HG02885 (cell line): ENCODE measurements around the gene AGBL4.

Source experiments
- ATAC-seq: cut with Tn5 transposase; IDR thresholded peaks from one replicate; pipeline ENCODE4 v1.9.1; 2021; ENCODE audit warnings: mild to moderate bottlenecking; ENCODE audit not compliant: unreplicated experiment, poor library complexity

Gene AGBL4

GRCh38 chr1:48750109-48750508 lies 1273.6 kb downstream of the AGBL4 start:
- peak; percentile 92 for ATAC-seq

DNA sequence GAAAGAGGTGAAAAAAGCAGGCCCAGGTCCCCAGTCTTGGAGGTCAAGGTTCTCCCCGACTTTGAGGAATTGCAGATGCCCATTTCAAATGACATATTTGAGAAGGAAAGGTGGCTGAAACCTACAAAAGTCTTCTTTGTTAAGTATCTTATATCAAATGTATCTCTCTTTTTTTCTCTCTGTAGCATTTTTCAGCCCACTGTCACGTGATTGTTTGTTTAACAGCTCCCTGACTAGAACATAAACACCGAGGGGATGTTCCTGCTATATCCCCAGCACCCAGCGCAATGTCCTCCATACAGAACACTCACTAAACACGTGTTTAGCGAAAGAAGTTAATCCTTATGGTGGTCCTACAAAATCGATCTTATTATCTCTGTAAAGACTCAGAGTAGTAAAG lies 1274.7 kb downstream of the AGBL4 start:
- no peak for ATAC-seq

DNA sequence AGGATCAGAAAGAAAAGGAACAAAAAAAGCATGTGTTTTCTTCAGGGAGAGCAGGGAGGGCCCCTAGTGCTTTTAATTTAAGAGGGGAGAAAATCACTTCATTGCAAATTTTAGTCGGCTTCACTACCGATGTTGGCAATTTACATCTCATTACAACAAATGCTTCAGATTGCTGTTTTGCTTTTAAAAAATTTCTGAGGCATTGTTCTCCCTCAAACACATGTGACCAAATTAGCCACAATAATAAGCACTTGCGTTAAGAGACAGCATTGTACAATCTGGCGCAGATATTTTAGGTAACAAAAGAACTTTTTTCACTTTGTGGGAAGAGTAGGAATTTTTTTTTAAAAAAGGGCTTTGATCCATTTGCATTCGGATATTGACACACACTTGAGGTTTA lies 1276.8 kb downstream of the AGBL4 start:
- ATAC-seq: no peak

DNA sequence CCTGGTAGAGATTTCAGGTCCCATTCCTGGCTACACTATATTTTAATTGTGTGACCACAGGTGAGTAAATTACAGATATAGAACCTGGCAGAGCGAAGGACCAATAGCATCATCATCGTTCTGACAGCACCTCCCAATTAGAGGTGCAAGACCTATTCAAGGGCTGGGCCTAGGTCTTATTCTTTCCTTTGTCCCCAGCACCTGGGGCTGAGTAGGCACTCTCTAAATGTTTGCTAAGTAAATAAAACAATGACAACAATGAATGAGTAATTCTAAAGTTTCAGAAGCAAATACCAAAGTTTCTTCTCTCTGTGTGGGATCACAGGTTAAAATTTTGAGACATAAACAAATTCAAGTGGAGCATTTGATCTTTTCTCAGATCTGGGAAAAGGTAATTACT lies 1279.7 kb downstream of the AGBL4 start:
- ATAC-seq: no peak

- no peak for ATAC-seq
Measured at GRCh38 chr1:48743480-48743879, 1280.3 kb downstream of the AGBL4 start.

DNA sequence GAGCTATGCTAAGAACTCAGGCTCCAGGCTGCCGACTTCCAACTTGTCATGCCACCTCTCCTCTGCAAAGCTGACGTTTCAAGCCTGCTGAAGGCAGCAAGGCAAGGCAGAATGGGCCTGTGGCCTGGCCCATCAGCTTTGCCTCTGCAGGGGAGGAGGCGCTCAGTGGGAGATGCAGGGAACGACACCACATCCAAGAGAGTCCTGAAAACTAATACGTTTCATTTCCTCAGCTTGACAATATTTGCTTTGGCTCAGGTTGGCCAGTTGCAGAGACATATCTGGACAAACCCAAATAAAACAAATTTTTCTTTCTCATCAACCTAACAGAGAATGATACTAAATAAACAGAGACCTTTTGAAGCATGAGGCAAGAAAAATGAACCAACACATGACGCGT lies 1282.4 kb downstream of the AGBL4 start:
- no peak for ATAC-seq

GRCh38 chr1:48740621-48741020 lies 1283.1 kb downstream of the AGBL4 start:
- no peak for ATAC-seq

- no peak for ATAC-seq
Measured at GRCh38 chr1:48739091-48739490, 1284.7 kb downstream of the AGBL4 start.

GRCh38 chr1:48738356-48738755 lies 1285.4 kb downstream of the AGBL4 start:
- no peak for ATAC-seq

GRCh38 chr1:48735796-48736195 lies 1288.0 kb downstream of the AGBL4 start:
- ATAC-seq: no peak

- peak; percentile 78 for ATAC-seq
Measured at GRCh38 chr1:48730164-48730910, 1293.4 kb downstream of the AGBL4 start.

- no peak for ATAC-seq
Measured at GRCh38 chr1:48728584-48728983, 1295.2 kb downstream of the AGBL4 start.

- no peak for ATAC-seq
Measured at GRCh38 chr1:48726557-48727215, 1297.1 kb downstream of the AGBL4 start.

- ATAC-seq: no peak
Measured at GRCh38 chr1:48726139-48726538, 1297.6 kb downstream of the AGBL4 start.

DNA sequence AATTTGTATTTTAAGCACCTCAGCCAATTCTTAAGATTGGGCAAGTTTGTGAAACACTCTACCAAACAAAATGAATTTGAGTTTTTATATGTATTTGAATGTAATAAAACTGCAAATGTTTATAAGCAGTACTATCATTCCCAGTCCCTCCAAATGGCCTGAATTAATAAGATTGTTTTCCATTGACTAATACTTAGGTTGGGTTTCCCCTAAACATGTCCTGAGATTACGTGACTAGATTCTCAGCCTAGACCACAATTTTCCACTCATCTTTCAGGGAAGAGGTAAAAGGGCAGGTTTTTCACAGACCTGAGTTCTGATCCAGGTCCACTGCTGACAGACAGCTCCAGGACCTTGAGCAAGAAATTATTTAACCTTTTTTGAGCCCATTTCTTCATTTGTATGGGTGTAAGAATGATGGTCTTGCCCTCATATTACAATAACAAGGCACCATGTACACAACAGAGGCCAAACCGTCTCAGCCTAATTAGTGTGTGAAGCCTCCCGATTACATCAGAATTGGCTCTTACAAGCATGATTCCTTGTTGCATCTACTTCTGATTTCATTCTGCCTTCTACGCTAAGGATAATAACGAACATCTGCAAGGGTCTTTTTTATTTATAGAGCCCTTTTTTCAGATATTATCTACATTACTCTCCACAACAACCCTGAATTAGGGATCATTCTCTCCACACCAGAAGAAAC lies 1298.3 kb downstream of the AGBL4 start:
- ATAC-seq: no peak

- no peak for ATAC-seq
Measured at GRCh38 chr1:48720929-48721328, 1302.8 kb downstream of the AGBL4 start.

DNA sequence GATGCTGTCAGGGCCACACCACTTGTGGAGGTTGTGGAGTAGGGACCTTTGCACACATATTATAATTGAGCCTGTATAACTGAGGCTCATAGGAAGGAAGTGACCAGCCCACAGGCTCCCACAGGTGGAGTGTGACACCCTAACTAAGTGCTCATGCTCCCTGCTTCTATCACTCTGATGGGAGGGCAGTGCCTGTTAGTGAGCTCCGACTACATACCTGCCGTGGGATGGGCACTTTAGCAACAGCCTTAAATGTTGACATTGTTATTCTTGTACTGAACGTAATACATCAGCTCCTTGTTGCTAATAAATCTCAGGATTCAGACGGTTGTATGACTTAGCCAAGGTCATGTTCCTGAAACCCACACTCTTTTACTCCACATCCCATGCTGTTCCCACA lies 1305.0 kb downstream of the AGBL4 start:
- ATAC-seq: no peak

GRCh38 chr1:48718116-48718630 lies 1305.6 kb downstream of the AGBL4 start:
- no peak for ATAC-seq

GRCh38 chr1:48717082-48717481 lies 1306.7 kb downstream of the AGBL4 start:
- ATAC-seq: no peak

DNA sequence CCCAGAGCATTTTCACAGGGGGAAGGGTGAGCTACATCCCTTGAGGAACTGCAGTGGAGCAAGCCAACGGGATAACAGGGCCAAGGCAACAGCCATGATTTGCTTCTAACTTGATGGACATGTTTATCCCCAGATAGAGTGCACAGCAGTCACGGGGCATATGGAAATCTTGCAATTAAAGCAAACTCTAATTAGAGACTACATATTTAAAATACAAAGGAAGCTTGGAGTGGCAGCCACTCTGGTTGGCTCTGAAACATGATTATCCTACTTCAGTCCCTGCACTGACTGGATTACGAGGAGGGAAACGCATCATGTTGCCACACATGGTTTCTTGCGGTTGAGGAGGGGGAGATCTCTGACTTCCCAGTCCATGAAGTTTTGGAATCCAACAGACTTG lies 1307.8 kb downstream of the AGBL4 start:
- ATAC-seq: no peak

DNA sequence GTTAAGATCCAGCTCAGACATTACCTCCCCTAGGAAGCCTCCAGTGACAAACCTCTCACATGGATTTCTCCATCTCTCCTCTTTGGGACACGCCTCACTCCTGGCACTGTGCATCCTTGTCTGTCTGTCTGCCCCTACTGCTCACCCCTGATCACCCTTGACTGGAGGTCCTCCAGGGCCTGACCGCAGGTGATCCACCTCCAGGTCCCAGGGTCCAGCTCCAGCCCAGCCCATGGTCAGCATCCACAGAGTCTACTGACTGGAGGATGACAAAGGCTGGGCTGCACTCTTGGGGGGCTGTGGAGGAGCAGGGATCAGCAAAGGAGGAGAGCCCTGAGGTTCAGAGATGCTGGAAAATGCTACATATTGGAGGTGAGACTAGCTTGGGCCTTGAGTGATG lies 1312.8 kb downstream of the AGBL4 start:
- no peak for ATAC-seq
